Large intestine (tissue), 3 donors: ENCODE data around the gene RFX8. TPM values are rescaled to one million over a fixed set of nuclear protein-coding genes. Genes with fewer than 3 reads are reported as not detected.

Source experiments
- DNase-seq, 2 donors: peaks; one replicate each; pipeline versions ENCODE4 v3.0.0 to v3.0.0-alpha.2; 2013
- H3K27ac ChIP-seq: one replicate; pipeline ENCODE4 v1.5.1; 2013; ENCODE audit warnings: low read length
- H3K27me3 ChIP-seq: 2 replicates; pipeline ENCODE4 v1.6.1; 2013; ENCODE audit warnings: low read length; ENCODE audit not compliant: control insufficient read depth, insufficient read depth
- H3K36me3 ChIP-seq: 2 replicates; pipeline ENCODE4 v1.6.1; 2013; ENCODE audit warnings: low read length; ENCODE audit not compliant: control insufficient read depth, insufficient read depth
- H3K4me1 ChIP-seq: one replicate; pipeline ENCODE4 v1.6.1; 2013; ENCODE audit warnings: low read length; ENCODE audit not compliant: control insufficient read depth, insufficient read depth
- H3K4me3 ChIP-seq: one replicate; pipeline ENCODE4 v1.5.1; 2013; ENCODE audit warnings: low read length
- H3K9me3 ChIP-seq: one replicate; pipeline ENCODE4 v1.6.1; 2013; ENCODE audit warnings: mild to moderate bottlenecking, low read depth, low read length, moderate library complexity; ENCODE audit not compliant: control insufficient read depth
- WGBS: methylation state at CpG from one replicate; pipeline ENCODE4 v1.1.5; 2013; ENCODE audit warnings: low lambda C conversion rate; ENCODE audit not compliant: insufficient coverage; 5-methylcytosine and 5-hydroxymethylcytosine counted together
- polyA plus RNA-seq: library from polyadenylated mRNA; unstranded; fragments of 120-200 nt; gene quantifications from one replicate; pipeline ENCODE4 v1.2.1, GENCODE V29; 2013

Gene RFX8
- polyA plus RNA-seq, 1 donor: 0.39 TPM

DNA sequence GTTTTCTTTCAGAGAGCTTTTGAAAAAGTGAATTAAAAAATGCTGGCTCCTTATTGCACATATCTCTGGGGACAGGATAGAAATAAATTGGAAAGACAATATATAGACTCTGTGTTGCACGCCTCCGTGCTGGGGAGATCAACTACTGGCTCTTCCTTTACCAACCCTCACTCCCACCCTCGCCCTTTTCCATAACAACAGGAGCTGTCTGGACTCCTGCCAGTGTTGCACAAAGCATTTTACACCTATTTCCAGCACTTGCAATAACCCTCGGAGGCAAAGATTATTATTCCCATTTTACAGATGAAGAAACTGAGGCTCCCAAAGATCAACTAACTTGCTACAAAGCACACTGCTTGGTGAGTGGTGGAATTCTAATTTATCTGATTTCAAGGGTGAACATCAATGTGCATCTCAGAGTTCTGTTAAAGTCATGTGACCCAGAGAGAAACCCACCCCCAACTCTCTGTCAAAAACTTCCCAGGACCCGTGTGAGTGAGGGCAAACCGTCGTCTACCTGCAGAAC is 91.8 kb downstream of the RFX8 start:
- Histone ChIP-seq H3K27me3 (peaks cover 41% of the 10 kb centered on the region), H3K9me3 (no peaks in the 10 kb centered on the region), H3K4me1 (peaks cover 5% of the 10 kb centered on the region), H3K27ac (no peak overlapping the region), H3K4me3 (no peak overlapping the region), H3K36me3 (no peaks in the 10 kb centered on the region)
- no peak for DNase-seq
- 100% methylated on average over 2 of the region's 7 CpGs for WGBS

DNA sequence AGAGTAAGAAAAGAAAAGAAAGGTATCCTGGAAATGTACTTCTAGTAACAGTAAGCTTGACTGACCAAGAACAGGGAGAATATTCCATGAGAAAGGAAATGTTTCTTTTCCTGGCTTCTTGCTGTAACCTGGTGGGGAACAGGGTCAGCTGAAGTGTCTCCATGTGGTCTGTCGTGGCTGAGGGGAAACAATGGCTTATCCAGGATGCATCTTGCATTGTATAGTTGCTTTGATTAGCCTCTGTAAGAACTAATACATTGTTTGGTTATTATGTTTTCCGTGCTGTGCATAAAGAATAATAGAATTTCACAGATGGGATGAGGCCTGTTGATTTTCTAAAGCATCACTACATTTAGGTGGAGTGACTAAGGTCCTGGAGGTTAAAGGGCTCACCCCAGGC is 92.5 kb downstream of the RFX8 start:
- no peak overlapping the region for H3K4me3 ChIP-seq
- H3K36me3 ChIP-seq: no peaks in the 10 kb centered on the region

DNA sequence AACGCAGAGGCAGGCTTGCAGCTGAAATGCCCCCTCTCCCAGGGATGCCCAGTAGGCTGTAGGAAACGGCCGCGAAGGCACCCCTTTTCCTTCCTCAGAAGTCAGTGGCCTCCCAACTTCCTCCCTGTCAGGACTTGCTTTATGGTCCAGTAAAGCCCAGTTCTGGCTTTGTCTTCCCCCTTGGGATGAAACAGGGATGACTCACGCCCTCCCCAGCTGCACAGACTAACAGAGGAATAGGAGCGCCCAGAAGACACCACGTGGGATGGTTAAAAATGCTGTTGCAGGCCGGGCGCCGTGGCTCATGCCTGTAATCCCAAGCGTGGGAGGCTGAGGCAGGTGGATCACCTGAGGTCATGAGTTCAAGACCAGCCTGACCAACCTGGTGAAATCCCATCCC is 94.5 kb downstream of the RFX8 start:
- WGBS: no CpG with 5 or more reads among the region's 11 CpGs
- DNase-seq: no peak
- Histone ChIP-seq H3K27me3 (peaks cover 20% of the 10 kb centered on the region), H3K4me3 (no peak overlapping the region), H3K27ac (no peak overlapping the region), H3K36me3 (no peaks in the 10 kb centered on the region), H3K9me3 (no peaks in the 10 kb centered on the region), H3K4me1 (no peaks in the 10 kb centered on the region)

More for the DNA sequence above, 92.5 kb downstream of the RFX8 start:
- Histone ChIP-seq H3K9me3 (no peaks in the 10 kb centered on the region), H3K27me3 (peaks cover 35% of the 10 kb centered on the region), H3K27ac (no peak overlapping the region), H3K4me1 (peaks cover under 1% of the 10 kb centered on the region)
- WGBS: no CpG with 5 or more reads among the region's 2 CpGs
- DNase-seq: no peak

DNA sequence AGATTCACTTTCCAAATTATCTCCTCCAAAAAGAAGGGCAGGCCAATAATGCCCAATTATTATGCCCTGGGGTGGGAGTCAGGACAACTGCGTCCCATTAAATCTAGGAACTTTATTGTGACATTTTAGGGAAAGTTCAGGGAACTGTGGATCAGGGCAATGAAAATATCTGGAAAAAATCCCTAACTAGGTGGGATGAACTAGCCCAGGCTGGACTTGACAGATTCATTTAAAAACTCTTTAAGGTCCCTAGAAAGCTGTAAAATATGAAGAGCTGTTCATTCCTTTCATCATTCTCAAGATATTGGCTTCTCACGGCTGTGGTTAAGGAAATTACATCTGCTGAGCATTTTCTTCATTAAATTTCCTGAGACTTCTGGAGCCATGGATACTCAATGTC is 95.8 kb downstream of the RFX8 start:
- Histone ChIP-seq H3K27me3 (peaks cover 8% of the 10 kb centered on the region), H3K4me1 (no peaks in the 10 kb centered on the region), H3K9me3 (no peaks in the 10 kb centered on the region), H3K27ac (no peak overlapping the region), H3K36me3 (no peaks in the 10 kb centered on the region), H3K4me3 (no peak overlapping the region)
- 100% methylated on average over 1 of the region's 2 CpGs for WGBS
- no peak for DNase-seq

DNA sequence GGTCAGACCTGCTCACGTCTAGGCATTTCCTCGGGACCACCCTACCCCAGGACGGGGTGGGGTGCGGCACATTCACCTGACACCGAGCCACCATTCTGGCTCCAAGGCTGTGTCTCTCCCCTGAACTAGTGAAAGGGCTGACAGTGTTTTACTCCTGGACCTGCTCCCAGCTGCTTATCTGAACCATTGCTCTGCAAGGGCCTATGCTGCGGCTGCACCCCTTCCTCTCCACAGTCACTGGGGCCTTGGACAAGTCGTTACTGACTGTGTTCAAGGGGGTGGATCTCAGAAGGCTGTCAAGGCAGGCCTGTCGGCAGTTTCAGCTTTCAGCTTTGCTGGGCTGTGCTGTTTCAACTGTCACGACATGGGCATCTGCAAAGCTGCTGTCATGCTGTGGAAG is 99.3 kb downstream of the RFX8 start:
- no peaks in the 10 kb centered on the region for H3K9me3 ChIP-seq
- H3K4me1 ChIP-seq: no peaks in the 10 kb centered on the region
- no peaks in the 10 kb centered on the region for H3K27me3 ChIP-seq
- H3K27ac ChIP-seq: no peak overlapping the region
- DNase-seq: no peak
- H3K36me3 ChIP-seq: no peaks in the 10 kb centered on the region
- no CpG with 5 or more reads among the region's 9 CpGs for WGBS
- H3K4me3 ChIP-seq: no peak overlapping the region

DNA sequence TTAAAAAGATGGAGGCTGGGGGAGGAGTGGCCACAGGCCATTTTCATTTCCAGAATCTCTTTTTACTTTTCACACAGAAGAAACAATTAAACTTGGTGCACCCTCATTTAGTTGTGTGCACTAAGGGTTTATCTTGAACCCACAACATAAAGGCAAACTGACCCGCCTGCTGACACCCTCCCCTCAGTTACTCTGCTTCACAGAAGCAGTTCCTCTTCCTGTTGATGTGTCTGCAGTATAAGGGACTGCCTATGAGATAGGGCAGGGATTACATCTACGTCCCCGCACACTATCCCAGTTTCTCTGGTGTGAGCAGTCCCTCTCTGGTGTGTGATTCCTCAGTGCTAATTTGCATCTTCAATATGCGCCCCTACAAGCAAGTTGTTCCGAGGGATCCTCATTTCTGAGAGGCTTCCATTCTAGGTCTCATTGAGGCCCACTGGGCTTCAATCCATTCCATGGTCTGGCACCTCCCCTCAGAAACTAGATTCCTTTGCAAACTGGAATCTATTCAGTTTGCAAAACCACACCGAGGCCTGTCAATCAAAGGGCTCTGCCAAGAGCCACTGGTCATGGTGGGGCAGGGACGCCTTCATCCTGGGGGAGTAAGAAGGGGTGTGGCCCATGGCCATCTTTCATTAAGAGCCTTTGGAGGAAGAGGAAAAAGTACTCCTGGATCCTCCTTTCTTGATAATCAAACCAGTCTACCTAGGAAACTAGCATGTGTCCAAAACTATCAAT is 99.9 kb downstream of the RFX8 start:
- Histone ChIP-seq H3K4me3 (no peak overlapping the region), H3K27ac (no peak overlapping the region), H3K27me3 (no peaks in the 10 kb centered on the region), H3K36me3 (no peaks in the 10 kb centered on the region), H3K9me3 (no peaks in the 10 kb centered on the region), H3K4me1 (no peaks in the 10 kb centered on the region)
- WGBS: no CpG with 5 or more reads among the region's 7 CpGs
- DNase-seq: no peak

DNA sequence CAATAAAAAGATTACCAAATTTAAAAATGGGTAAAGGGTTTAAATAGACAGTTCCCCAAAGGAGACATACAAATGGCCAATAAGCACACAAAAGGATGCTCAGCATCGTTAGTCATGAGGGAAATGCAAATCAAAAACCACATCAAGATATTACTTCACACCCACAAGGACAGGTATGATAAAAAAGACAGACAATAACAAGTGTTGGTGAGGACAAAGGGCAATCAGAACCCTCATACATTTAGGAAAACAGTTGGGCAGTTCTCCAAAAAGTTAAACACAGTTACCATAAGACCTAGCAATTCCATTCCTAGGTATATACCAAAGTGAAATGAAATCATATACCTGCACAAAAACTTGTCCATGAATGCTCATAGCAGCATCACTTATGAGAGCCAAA is 102.1 kb downstream of the RFX8 start:
- no peaks in the 10 kb centered on the region for H3K27me3 ChIP-seq
- no peak overlapping the region for H3K27ac ChIP-seq
- DNase-seq: no peak
- H3K36me3 ChIP-seq: no peaks in the 10 kb centered on the region
- no peaks in the 10 kb centered on the region for H3K9me3 ChIP-seq
- H3K4me1 ChIP-seq: no peaks in the 10 kb centered on the region
- no peak overlapping the region for H3K4me3 ChIP-seq
- WGBS: 29% methylated on average over 1 of the region's 1 CpG

DNA sequence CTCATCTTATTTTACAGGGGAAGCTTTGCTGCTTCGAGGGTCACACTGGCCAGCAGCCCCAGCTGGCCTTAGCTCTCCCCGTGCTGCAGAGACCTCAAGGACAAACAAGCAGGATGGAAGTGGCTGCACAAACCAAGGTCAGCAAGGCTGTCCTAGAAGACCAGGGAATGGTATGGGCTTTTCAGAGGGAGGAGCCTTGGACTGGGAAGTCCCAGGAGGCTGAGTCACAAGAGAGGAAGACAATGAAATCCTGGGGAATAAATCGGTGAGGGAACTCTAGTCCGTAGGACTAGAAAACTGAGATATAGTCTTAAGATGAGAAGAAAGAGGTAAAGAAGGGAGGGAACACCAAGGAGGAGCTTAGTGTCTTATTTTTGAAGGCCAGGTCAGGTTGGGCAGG is 103.3 kb downstream of the RFX8 start:
- H3K4me3 ChIP-seq: no peak overlapping the region
- no peaks in the 10 kb centered on the region for H3K4me1 ChIP-seq
- H3K27me3 ChIP-seq: no peaks in the 10 kb centered on the region
- DNase-seq: no peak
- WGBS: 83% methylated on average over 1 of the region's 4 CpGs
- no peak overlapping the region for H3K27ac ChIP-seq
- H3K36me3 ChIP-seq: no peaks in the 10 kb centered on the region
- no peaks in the 10 kb centered on the region for H3K9me3 ChIP-seq

DNA sequence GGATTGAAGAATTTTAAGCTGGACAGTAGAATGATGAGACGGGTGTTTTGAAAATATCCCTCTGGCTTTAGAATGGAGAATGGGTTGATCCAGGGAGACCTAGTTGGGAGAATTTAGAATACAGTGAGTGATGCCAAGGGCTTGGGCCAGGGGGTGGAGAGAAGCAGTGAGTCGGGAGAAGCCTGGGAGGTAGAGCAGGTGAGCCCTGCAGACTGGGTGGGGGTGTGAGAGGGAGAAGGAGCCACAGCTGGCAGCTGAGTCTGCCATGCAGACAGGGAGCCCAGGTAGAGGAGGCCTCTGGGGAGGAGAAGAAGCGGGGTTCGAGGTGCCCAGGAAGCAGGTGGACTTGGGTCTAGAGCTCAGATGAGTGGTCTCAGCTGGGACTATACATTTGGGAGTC is 105.8 kb downstream of the RFX8 start:
- Histone ChIP-seq H3K27me3 (no peaks in the 10 kb centered on the region), H3K27ac (peak overlapping the region; percentile 28), H3K4me3 (no peak overlapping the region), H3K4me1 (no peaks in the 10 kb centered on the region), H3K36me3 (no peaks in the 10 kb centered on the region), H3K9me3 (no peaks in the 10 kb centered on the region)
- DNase-seq: no peak
- no CpG with 5 or more reads among the region's 4 CpGs for WGBS

DNA sequence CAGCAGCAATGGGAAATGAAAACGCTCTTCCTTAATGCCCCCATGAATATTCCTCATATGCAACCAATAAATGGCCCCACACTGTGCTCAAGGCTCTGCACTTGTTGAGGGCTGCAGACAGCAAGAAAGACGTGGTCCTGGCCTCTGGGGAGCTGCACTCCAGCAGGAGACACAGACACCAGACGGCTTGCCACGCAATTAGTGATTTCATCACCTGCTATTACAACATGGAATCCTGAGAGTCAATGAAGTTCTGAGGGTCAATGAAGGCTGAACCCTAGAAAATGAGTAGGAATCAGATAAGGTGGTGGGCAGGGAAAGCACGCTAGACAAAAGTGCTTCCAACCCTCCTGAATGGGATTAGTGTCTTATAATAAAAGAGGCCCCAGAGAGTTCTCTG is 106.5 kb downstream of the RFX8 start:
- H3K36me3 ChIP-seq: no peaks in the 10 kb centered on the region
- no CpG with 5 or more reads among the region's 5 CpGs for WGBS

DNA sequence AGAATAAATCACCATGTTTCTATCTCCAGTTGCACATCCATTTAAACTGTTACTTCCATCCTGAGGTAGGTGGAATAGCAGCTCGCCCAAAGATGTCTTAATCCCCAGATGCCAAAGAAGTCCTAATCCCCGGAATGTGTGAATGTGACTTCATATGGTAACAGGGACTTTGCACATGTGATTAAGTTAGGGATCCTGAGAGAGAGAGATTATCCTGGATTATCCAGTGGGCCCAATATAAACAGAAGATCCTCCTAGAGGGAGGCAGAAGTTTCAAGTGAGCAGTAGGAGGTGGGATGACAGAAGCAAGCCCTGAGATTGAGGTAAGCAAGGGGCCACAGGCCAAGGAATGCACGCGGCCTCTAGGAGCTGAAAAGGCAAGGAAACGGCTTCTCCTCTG is 107.4 kb downstream of the RFX8 start:
- H3K27ac ChIP-seq: no peak overlapping the region
- H3K36me3 ChIP-seq: no peaks in the 10 kb centered on the region
- no peaks in the 10 kb centered on the region for H3K9me3 ChIP-seq
- no peak overlapping the region for H3K4me3 ChIP-seq
- no peaks in the 10 kb centered on the region for H3K27me3 ChIP-seq
- no peak for DNase-seq
- no peaks in the 10 kb centered on the region for H3K4me1 ChIP-seq
- no CpG with 5 or more reads among the region's 5 CpGs for WGBS

More for the DNA sequence above, 106.5 kb downstream of the RFX8 start:
- peak; percentile 60 to 71 for DNase-seq
- H3K4me3 ChIP-seq: no peak overlapping the region
- no peaks in the 10 kb centered on the region for H3K27me3 ChIP-seq
- H3K4me1 ChIP-seq: no peaks in the 10 kb centered on the region
- peak overlapping the region; percentile 28 for H3K27ac ChIP-seq
- H3K9me3 ChIP-seq: no peaks in the 10 kb centered on the region
